DND-41 (cell line): ENCODE results near the gene DDIAS.

Experiments
- EZH2 ChIP-seq: IDR thresholded peaks from 3 replicates; pipeline ENCODE4 v1.6.1; 2012; ENCODE audit warnings: borderline replicate concordance, low read depth, mild to moderate bottlenecking, moderate library complexity, low read length, inconsistent platforms; ENCODE audit not compliant: severe bottlenecking
- TF ChIP-seq, protein P1 (sequence below): IDR thresholded peaks from 2 replicates; pipeline ENCODE4 v1.5.1; 2012; ENCODE audit warnings: borderline replicate concordance, low read length, moderate library complexity, mild to moderate bottlenecking; ENCODE audit not compliant: poor library complexity, severe bottlenecking; ENCODE audit errors: extremely low read depth

DNA sequence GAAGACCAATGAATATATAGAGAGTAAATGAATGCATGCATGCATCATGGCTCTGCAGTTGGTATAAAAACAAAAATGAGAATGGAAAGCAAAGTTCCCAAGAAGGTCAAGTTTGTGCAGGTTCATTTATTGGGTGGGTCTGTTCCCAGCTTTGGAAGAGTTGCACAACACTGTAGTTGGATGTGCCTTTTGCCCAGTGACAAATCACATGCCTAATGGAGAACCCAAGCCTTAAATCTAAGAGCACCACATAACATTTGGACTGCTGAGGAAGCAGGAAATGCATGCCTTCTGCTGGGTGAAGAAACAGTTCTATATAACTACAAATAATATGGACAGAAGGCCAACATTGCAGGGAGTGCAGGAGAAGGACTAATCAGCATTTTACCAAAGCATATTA is 31.9 kb upstream of the DDIAS start:
- TF ChIP-seq, protein P1, sequence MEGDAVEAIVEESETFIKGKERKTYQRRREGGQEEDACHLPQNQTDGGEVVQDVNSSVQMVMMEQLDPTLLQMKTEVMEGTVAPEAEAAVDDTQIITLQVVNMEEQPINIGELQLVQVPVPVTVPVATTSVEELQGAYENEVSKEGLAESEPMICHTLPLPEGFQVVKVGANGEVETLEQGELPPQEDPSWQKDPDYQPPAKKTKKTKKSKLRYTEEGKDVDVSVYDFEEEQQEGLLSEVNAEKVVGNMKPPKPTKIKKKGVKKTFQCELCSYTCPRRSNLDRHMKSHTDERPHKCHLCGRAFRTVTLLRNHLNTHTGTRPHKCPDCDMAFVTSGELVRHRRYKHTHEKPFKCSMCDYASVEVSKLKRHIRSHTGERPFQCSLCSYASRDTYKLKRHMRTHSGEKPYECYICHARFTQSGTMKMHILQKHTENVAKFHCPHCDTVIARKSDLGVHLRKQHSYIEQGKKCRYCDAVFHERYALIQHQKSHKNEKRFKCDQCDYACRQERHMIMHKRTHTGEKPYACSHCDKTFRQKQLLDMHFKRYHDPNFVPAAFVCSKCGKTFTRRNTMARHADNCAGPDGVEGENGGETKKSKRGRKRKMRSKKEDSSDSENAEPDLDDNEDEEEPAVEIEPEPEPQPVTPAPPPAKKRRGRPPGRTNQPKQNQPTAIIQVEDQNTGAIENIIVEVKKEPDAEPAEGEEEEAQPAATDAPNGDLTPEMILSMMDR: no peak
- TF ChIP-seq EZH2: no peak
